Smooth muscle cell (in vitro differentiated cells): ENCODE measurements around the gene IFFO2. TPM values are rescaled to one million over a fixed set of nuclear protein-coding genes. Genes with fewer than 3 reads are reported as not detected.

ENCODE experiments used
- DNase-seq: peaks from one replicate; lab custom pipeline; 2025; ENCODE audit not compliant: unreplicated experiment; lab: John Stamatoyannopoulos, UW
- H2AFZ ChIP-seq: fragments of 200-600 bp; sonication (generic); 2 replicates; pipeline ENCODE4 v1.6.0; 2016; ENCODE audit warnings: antibody characterized with exemption, low read depth, mild to moderate bottlenecking
- H3F3A ChIP-seq: fragments of 200-600 bp; sonication (generic); 2 replicates; pipeline ENCODE4 v1.6.0; 2017; ENCODE audit warnings: antibody characterized with exemption, low read depth
- H3K27ac ChIP-seq: fragments of 200-600 bp; sonication (generic); 2 replicates; pipeline ENCODE4 v1.5.1; 2016; ENCODE audit warnings: low read depth, mild to moderate bottlenecking
- H3K27me3 ChIP-seq: fragments of 200-600 bp; sonication (generic); 2 replicates; pipeline ENCODE4 v1.6.1; 2016; ENCODE audit warnings: low read depth, mild to moderate bottlenecking
- H3K36me3 ChIP-seq: fragments of 200-600 bp; sonication (generic); 2 replicates; pipeline ENCODE4 v1.5.1; 2016; ENCODE audit warnings: low read depth
- H3K4me1 ChIP-seq: fragments of 200-600 bp; sonication (generic); 2 replicates; pipeline ENCODE4 v1.5.1; 2016; ENCODE audit warnings: low read depth
- H3K4me2 ChIP-seq: fragments of 200-600 bp; sonication (generic); 2 replicates; pipeline ENCODE4 v1.6.0; 2016; ENCODE audit warnings: mild to moderate bottlenecking
- H3K4me3 ChIP-seq: fragments of 200-600 bp; sonication (generic); 2 replicates; pipeline ENCODE4 v1.5.1; 2016; ENCODE audit warnings: mild to moderate bottlenecking
- H3K79me2 ChIP-seq: fragments of 200-600 bp; sonication (generic); 2 replicates; pipeline ENCODE4 v1.6.0; 2016; ENCODE audit warnings: low read depth, mild to moderate bottlenecking
- H3K9ac ChIP-seq: fragments of 200-600 bp; sonication (generic); 2 replicates; pipeline ENCODE4 v1.6.0; 2016; ENCODE audit warnings: low read depth
- H3K9me3 ChIP-seq: fragments of 200-600 bp; sonication (generic); replicated peaks from 2 replicates; pipeline ENCODE4 v1.5.1; 2016; ENCODE audit warnings: low read depth
- H4K20me1 ChIP-seq: fragments of 200-600 bp; sonication (generic); 2 replicates; pipeline ENCODE4 v1.6.0; 2016; ENCODE audit warnings: low read depth
- CTCF ChIP-seq: fragments of 200-600 bp; sonication (generic); IDR thresholded peaks from 2 replicates; pipeline ENCODE4 v1.5.1; 2017; ENCODE audit warnings: borderline replicate concordance, mild to moderate bottlenecking, antibody characterized with exemption; ENCODE audit not compliant: insufficient read depth, poor library complexity, severe bottlenecking
- WGBS: methylation state at CpG from one replicate; pipeline ENCODE4 v1.1.7; 2016; ENCODE audit warnings: low lambda C conversion rate; 5-methylcytosine and 5-hydroxymethylcytosine counted together
- polyA plus RNA-seq: library from polyadenylated mRNA; unstranded; fragments of >200 nt; fragmentation: Nextera tagmentation; extraction: Ambion mirVana; gene quantifications from 2 replicates; pipeline ENCODE4 v1.2.1, GENCODE V29; 2016
- total RNA-seq: library from RNA; depleted of rRNA; stranded (reverse); fragments of >200 nt; gene quantifications from 2 replicates; pipeline ENCODE4 v1.2.3, GENCODE V29; 2014

IFFO2 gene
- total and polyA plus RNA-seq, 2 experiments from 2014 or later, result 5.7 to 19.1 TPM

DNA sequence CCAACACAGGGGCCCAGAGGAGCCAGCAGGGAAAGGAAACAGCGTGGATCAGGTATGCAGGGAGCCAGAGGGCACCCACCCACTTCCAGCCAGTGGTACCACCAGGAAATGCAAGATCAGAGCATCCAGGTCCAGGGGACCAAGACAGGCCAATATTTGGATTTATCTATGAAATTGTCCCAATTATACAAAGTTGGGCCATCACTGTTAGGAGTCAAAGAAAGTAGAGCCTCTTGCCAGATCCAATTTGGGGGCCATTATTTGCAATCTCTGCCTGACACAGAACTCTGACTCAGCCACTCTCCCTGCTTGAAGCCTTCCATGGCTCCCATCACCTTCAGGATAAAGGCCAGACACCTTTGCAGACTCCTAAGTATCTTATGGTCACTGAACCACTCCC is 75.9 kb downstream of the IFFO2 start:
- Histone ChIP-seq H3K4me2 (no peak overlapping the region), H3F3A (no peaks in the 10 kb centered on the region), H3K4me1 (no peaks in the 10 kb centered on the region), H2AFZ (no peak overlapping the region), H4K20me1 (no peaks in the 10 kb centered on the region), H3K9me3 (no peaks in the 10 kb centered on the region), H3K4me3 (no peak overlapping the region), H3K36me3 (no peaks in the 10 kb centered on the region), H3K27me3 (no peaks in the 10 kb centered on the region), H3K9ac (no peak overlapping the region), H3K27ac (no peak overlapping the region), H3K79me2 (no peaks in the 10 kb centered on the region)
- 100% methylated on average over 1 of the region's 1 CpG for WGBS
- DNase-seq, result no peak
- TF ChIP-seq CTCF, result no peak

DNA sequence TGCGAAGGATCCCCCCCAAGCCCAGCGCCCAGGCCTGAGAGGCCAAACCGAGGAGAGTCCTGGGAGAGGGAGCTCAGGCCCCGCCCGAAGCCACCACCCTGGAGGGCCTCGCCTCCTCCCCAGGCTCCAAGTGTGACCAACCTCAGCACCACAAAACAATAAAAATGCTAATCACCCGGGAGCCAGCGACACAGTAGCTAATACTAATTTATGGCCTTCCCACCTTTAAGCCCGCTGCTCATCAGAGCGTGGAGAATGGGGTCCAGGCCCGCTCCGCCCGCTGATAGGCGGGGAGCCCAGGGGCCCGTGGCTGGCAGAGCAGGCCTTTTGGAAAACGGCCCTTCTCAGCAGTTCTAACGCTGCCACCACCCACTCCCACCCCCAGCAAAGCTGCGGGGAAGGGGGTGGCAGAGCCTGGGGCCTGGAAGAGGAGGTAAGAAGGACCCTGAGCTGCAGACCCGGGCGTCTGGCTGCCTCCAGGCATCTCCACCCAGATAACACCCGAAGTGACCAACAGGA is 76.6 kb downstream of the IFFO2 start:
- 69% methylated on average over 19 of the region's 21 CpGs for WGBS
- H3K36me3 ChIP-seq, result no peaks in the 10 kb centered on the region
- no peak overlapping the region for H3K27ac ChIP-seq
- no peaks in the 10 kb centered on the region for H3K27me3 ChIP-seq
- H4K20me1 ChIP-seq, result no peaks in the 10 kb centered on the region
- H3K9ac ChIP-seq, result no peak overlapping the region
- TF ChIP-seq CTCF, result no peak
- H3F3A ChIP-seq, result no peaks in the 10 kb centered on the region
- no peak overlapping the region for H3K4me3 ChIP-seq
- H3K4me2 ChIP-seq, result no peak overlapping the region
- H3K4me1 ChIP-seq, result no peaks in the 10 kb centered on the region
- no peak for DNase-seq
- no peaks in the 10 kb centered on the region for H3K9me3 ChIP-seq
- no peak overlapping the region for H2AFZ ChIP-seq
- no peaks in the 10 kb centered on the region for H3K79me2 ChIP-seq

GRCh38 chr1:18879215-18879790 is 77.2 kb downstream of the IFFO2 start:
- H3K9ac ChIP-seq, result no peak overlapping the region
- no peaks in the 10 kb centered on the region for H4K20me1 ChIP-seq
- TF ChIP-seq CTCF, result no peak
- H3K27me3 ChIP-seq, result no peaks in the 10 kb centered on the region
- no peaks in the 10 kb centered on the region for H3K4me1 ChIP-seq
- H3K79me2 ChIP-seq, result no peaks in the 10 kb centered on the region
- no peak overlapping the region for H2AFZ ChIP-seq
- DNase-seq, result no peak
- no peak overlapping the region for H3K27ac ChIP-seq
- H3K4me2 ChIP-seq, result no peak overlapping the region
- no peaks in the 10 kb centered on the region for H3K36me3 ChIP-seq
- 87% methylated on average over 12 of the region's 12 CpGs for WGBS
- no peak overlapping the region for H3K4me3 ChIP-seq
- H3F3A ChIP-seq, result no peaks in the 10 kb centered on the region
- H3K9me3 ChIP-seq, result no peaks in the 10 kb centered on the region

- no peaks in the 10 kb centered on the region for H3K27me3 ChIP-seq
- no peaks in the 10 kb centered on the region for H3K4me1 ChIP-seq
- no peak overlapping the region for H3K9ac ChIP-seq
- no peak overlapping the region for H3K4me3 ChIP-seq
- no peak overlapping the region for H3K4me2 ChIP-seq
- no peaks in the 10 kb centered on the region for H3K36me3 ChIP-seq
- no peaks in the 10 kb centered on the region for H3K9me3 ChIP-seq
- 87% methylated on average over 12 of the region's 12 CpGs for WGBS
- no peaks in the 10 kb centered on the region for H3K79me2 ChIP-seq
- no peak for TF ChIP-seq CTCF
- no peak overlapping the region for H3K27ac ChIP-seq
- H3F3A ChIP-seq, result no peaks in the 10 kb centered on the region
- no peaks in the 10 kb centered on the region for H4K20me1 ChIP-seq
- DNase-seq, result no peak
- H2AFZ ChIP-seq, result no peak overlapping the region
Observed at GRCh38 chr1:18878538-18879214, 77.8 kb downstream of the IFFO2 start.
